ENCODE results near the gene LAD1. TPM values are rescaled to one million over a fixed set of nuclear protein-coding genes. Genes with fewer than 3 reads are reported as not detected.

Gene LAD1
- total RNA-seq, 1 donor from 2014 or later = 0.76 TPM

GRCh38 chr1:201341377-201341776 is 57.7 kb downstream of the LAD1 start:
- DNase-seq (ENCODE audit: low spot score) = no peak
- intact Hi-C loops (cut with DNase I) = no loop called here
- ATAC-seq = no peak

GRCh38 chr1:201336711-201337450 is 62.2 kb downstream of the LAD1 start:
- ATAC-seq (no peak), DNase-seq (ENCODE audit: low spot score) (no peak)
- intact Hi-C loops (cut with DNase I) = no loop called here

GRCh38 chr1:201335901-201336300 is 63.2 kb downstream of the LAD1 start:
- ATAC-seq (no peak), DNase-seq (ENCODE audit: low spot score) (no peak)
- intact Hi-C loops (cut with DNase I) = no loop called here

- ATAC-seq (no peak), DNase-seq (ENCODE audit: low spot score) (no peak)
- intact Hi-C loops (cut with DNase I) = no loop called here
Observed at GRCh38 chr1:201335174-201335870, 63.8 kb downstream of the LAD1 start.

- intact Hi-C loops (cut with DNase I) = no loop called here
- DNase-seq (ENCODE audit: low spot score) (no peak), ATAC-seq (no peak)
Observed at GRCh38 chr1:201334325-201335173, 64.6 kb downstream of the LAD1 start.

- intact Hi-C loops (cut with DNase I) = no loop called here
- no peak for ATAC-seq
- no peak for DNase-seq (ENCODE audit: low spot score)
Observed at GRCh38 chr1:201332616-201333335, 66.3 kb downstream of the LAD1 start.

- DNase-seq (ENCODE audit: low spot score) (no peak), ATAC-seq (no peak)
- intact Hi-C loops (cut with DNase I) = no loop called here
Observed at GRCh38 chr1:201332021-201332420, 67.1 kb downstream of the LAD1 start.

- ATAC-seq (no peak), DNase-seq (ENCODE audit: low spot score) (no peak)
- intact Hi-C loops (cut with DNase I) = no loop called here
Observed at GRCh38 chr1:201331166-201331565, 68.0 kb downstream of the LAD1 start.

Other genes with a start within 250 kb of the LAD1 start
- 42.9 TPM for gene TMEM9, start 244.8 kb downstream of the LAD1 start, total RNA-seq
- gene IGFN1, start 208.5 kb downstream of the LAD1 start, total RNA-seq = 1.7 TPM
- gene PKP1, start 115.8 kb downstream of the LAD1 start, total RNA-seq = 8.2 TPM
- gene TNNT2, start 21.6 kb downstream of the LAD1 start, total RNA-seq = 63.7 TPM
- gene TNNI1, start 22.4 kb upstream of the LAD1 start, total RNA-seq = 0.22 TPM
- gene PHLDA3, start 69.9 kb upstream of the LAD1 start, total RNA-seq = 159 TPM
- gene CSRP1, start 107.8 kb upstream of the LAD1 start, total RNA-seq = 768 TPM
- gene NAV1, start 139.8 kb upstream of the LAD1 start, total RNA-seq = 84.0 TPM